Right lobe of liver (tissue), 6 donors: ENCODE results near the gene ENKD1. TPM values are rescaled to one million over a fixed set of nuclear protein-coding genes. Genes with fewer than 3 reads are reported as not detected.

Experiments
- ATAC-seq, 4 donors: fragments of 200-7000 bp; cut with Tn5 transposase; one replicate each; pipeline ENCODE4 v1.9.1; 2020; ENCODE audit warnings: mild to moderate bottlenecking in 4 of 4, moderate library complexity in 4 of 4
- DNase-seq, 3 donors: peaks; one replicate each; pipeline ENCODE4 v3.0.0-alpha.2; 2020
- H3K27ac ChIP-seq, 3 donors: fragments of 200-600 bp; one replicate each; pipeline ENCODE4 v1.8.0; 2022
- H3K27me3 ChIP-seq, 2 donors: fragments of 200-600 bp; one replicate each; pipeline ENCODE4 v1.8.0; 2022
- H3K36me3 ChIP-seq, 4 donors: fragments of 200-600 bp; sonication (generic) in 1 of 4; one replicate each; pipeline versions ENCODE4 v1.5.1 to v1.8.0; 2017 to 2022; ENCODE audit warnings: control low read depth in 1 of 4
- H3K4me1 ChIP-seq, 4 donors: fragments of 200-600 bp; sonication (generic) in 1 of 4; one replicate each; pipeline versions ENCODE4 v1.5.1 to v1.8.0; 2017 to 2022; ENCODE audit warnings: control low read depth in 1 of 4
- H3K4me3 ChIP-seq, 3 donors: fragments of 200-600 bp; one replicate each; pipeline ENCODE4 v1.8.0; 2022
- H3K9me3 ChIP-seq, 4 donors: fragments of 200-600 bp; sonication (generic) in 1 of 4; one replicate each; pipeline versions ENCODE4 v1.5.1 to v1.8.0; 2017 to 2022; ENCODE audit warnings: control low read depth in 1 of 4
- CTCF ChIP-seq, 4 donors: fragments of 200-600 bp in 3 of 4; fragments of 450-650 bp in 1 of 4; IDR thresholded peaks; one replicate each; pipeline versions ENCODE4 v1.5.1 to v1.8.0; 2016 to 2022; ENCODE audit warnings: antibody characterized with exemption in 4 of 4, mild to moderate bottlenecking in 2 of 4
- POLR2A ChIP-seq: fragments of 450-650 bp; IDR thresholded peaks from one replicate; pipeline ENCODE4 v1.6.1; 2017; ENCODE audit warnings: antibody characterized with exemption, mild to moderate bottlenecking
- WGBS: methylation state at CpG from one replicate; pipeline ENCODE4 v1.1.6; 2018; ENCODE audit warnings: low coverage, low lambda C conversion rate; ENCODE audit not compliant: insufficient coverage; ENCODE audit errors: missing lambda C conversion rate; 5-methylcytosine and 5-hydroxymethylcytosine counted together
- intact Hi-C, 2 donors: fragments of 100-400 bp; cut with DNase I; formaldehyde crosslinking; loops; one replicate each; pipeline versions ENCODE4 v1.11.2 to v1.14.1; 2022
- total RNA-seq, 6 experiments: library from RNA; depleted of rRNA in 2 of 6; stranded (reverse); fragments of >200 nt in 2 of 6; fragmentation: NEBNext Ultra II Directional in 3 of 6; extraction: Animal tissue kit (Norgen Biotek cat#: 25700) in 3 of 6; gene quantifications; one replicate each; pipeline versions ENCODE4 v1.1.0 to v1.2.4, GENCODE V29; 2016 to 2023
- donor health status: DM: no; HTN: yes; CAD: no.
- donor health status: DM: no; HTN: no; CAD: no.
- donor health status: DM: no; HTN: no; CAD: no.
- donor health status: DM: no; HTN: yes; CAD: no.
- donor health status: DM: no; HTN: yes; CAD: no.

Gene ENKD1
- total RNA-seq, 6 experiments from 2014 or later: 4.4 to 8.9 (median 7.3) TPM

- peaks cover 0 to 25% (median 10%) of the 10 kb centered on the region in 4 donors for H3K4me1 ChIP-seq
- H3K27ac ChIP-seq: no peak overlapping the region
- DNase-seq (no peak), ATAC-seq (no peak)
- TF ChIP-seq POLR2A (no peak), CTCF (IDR thresholded peaks at IDR 0.05) (no peak)
- H3K36me3 ChIP-seq: no peaks in the 10 kb centered on the region
- H3K9me3 ChIP-seq: no peaks in the 10 kb centered on the region
- no peaks in the 10 kb centered on the region for H3K27me3 ChIP-seq
- no peak overlapping the region for H3K4me3 ChIP-seq
- intact Hi-C loops: no loop called here
Observed at GRCh38 chr16:67662653-67663010, 3.9 kb downstream of the ENKD1 start.

- DNase-seq: no peak
- no peak overlapping the region for H3K27ac ChIP-seq
- H3K27me3 ChIP-seq: no peaks in the 10 kb centered on the region
- intact Hi-C loops: no loop called here
- TF ChIP-seq POLR2A (no peak), CTCF (IDR thresholded peaks at IDR 0.05) (no peak)
- H3K4me1 ChIP-seq: peaks cover 0 to 20% (median 6%) of the 10 kb centered on the region in 4 donors
- H3K9me3 ChIP-seq: no peaks in the 10 kb centered on the region
- no peak overlapping the region for H3K4me3 ChIP-seq
- no peaks in the 10 kb centered on the region for H3K36me3 ChIP-seq
- WGBS: 92% methylated on average over 7 of the region's 34 CpGs
- no peak for ATAC-seq
Observed at GRCh38 chr16:67661886-67662652, 4.5 kb downstream of the ENKD1 start.

GRCh38 chr16:67661101-67661761 lies 5.3 kb downstream of the ENKD1 start:
- no peak for ATAC-seq
- no peak for TF ChIP-seq POLR2A
- TF ChIP-seq CTCF (IDR thresholded peaks at IDR 0.05): no peak
- no peak for DNase-seq
- Histone ChIP-seq H3K4me3 (peak overlapping the region; percentile 77 to 95 (median 77)), H3K36me3 (no peaks in the 10 kb centered on the region), H3K4me1 (peaks cover 0 to 19% (median 4%) of the 10 kb centered on the region in 4 donors), H3K27ac (peak overlapping the region in 1 of 3 donors; percentile 50), H3K9me3 (no peaks in the 10 kb centered on the region), H3K27me3 (no peaks in the 10 kb centered on the region)
- 34% methylated on average over 29 of the region's 39 CpGs for WGBS
- intact Hi-C loops: no loop called here

GRCh38 chr16:67660564-67661028 lies 6.0 kb downstream of the ENKD1 start, which contains the start of gene PARD6A:
Gene PARD6A (plus strand): TSS chr16:67660960. CDS start chr16:67661039, 79 bp downstream.
- H3K4me1 ChIP-seq: peaks cover 0 to 12% (median 1%) of the 10 kb centered on the region in 4 donors
- no peaks in the 10 kb centered on the region for H3K9me3 ChIP-seq
- TF ChIP-seq POLR2A (no peak), CTCF (IDR thresholded peaks at IDR 0.05) (peak in 1 of 4 donors; percentile 32)
- WGBS: 1% methylated on average over 17 of the region's 48 CpGs
- no peaks in the 10 kb centered on the region for H3K27me3 ChIP-seq
- peak within 1 kb of the TSS; percentile 77 to 86 (median 81) for H3K27ac ChIP-seq
- DNase-seq (peak; percentile 96 to 98 (median 96)), ATAC-seq (peak; percentile 81 to 89 (median 86))
- intact Hi-C loops: no loop called here
- peak within 1 kb of the TSS; percentile 77 to 95 (median 77) for H3K4me3 ChIP-seq
- H3K36me3 ChIP-seq: no peaks in the 10 kb centered on the region
